HG03196 (cell line): ENCODE measurements around the gene ELAVL3.
"Not testable (repeated sequence)": the region's sequence is repeated elsewhere in the genome, so short reads cannot be mapped to it uniquely, and the experiment has no call there.

ENCODE experiments used
- ATAC-seq: cut with Tn5 transposase; IDR thresholded peaks from one replicate; pipeline ENCODE4 v1.9.1; 2021; ENCODE audit not compliant: unreplicated experiment

Gene ELAVL3

DNA sequence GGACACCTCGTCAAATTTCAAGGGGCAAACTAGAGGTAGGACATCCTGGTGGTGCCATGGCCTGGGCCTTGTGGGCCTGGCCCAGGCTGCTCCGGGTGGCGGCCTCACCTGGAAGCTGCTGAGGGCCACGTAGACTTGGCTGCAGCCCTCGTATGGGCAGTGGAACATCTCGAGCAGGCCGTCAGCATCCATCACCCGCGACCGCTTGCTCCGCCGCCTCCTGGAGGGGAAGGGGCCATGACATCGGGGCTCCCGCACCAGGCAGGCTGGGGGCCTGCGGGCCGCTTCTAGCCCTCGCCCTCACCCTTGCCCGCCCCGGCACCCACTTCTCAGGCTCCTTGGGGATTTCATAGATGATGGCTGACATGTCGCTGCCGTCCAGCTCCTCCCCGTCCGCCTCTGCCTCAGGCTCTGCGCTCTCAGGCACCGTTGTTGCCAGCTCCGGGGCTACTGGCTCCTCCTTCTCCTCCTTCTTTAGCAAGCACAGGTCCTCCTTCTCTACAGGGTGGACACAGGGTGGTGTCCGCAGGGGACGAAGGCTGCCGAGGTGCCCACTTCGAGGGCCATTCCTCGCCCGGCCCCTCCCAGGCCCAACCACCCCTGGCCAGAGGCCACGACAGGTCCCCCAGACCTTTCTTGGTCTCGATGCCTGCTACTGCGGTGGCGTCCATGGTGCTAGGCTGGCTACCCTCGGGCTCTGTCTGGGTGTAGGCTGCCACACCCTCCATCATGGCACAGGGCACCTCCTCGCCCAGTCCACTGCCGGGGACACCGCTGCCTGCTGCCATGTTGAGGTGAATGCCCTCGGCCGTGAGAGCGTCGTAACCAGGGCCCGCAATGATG lies 6.0 kb upstream of the ELAVL3 start:
- no peak for ATAC-seq

DNA sequence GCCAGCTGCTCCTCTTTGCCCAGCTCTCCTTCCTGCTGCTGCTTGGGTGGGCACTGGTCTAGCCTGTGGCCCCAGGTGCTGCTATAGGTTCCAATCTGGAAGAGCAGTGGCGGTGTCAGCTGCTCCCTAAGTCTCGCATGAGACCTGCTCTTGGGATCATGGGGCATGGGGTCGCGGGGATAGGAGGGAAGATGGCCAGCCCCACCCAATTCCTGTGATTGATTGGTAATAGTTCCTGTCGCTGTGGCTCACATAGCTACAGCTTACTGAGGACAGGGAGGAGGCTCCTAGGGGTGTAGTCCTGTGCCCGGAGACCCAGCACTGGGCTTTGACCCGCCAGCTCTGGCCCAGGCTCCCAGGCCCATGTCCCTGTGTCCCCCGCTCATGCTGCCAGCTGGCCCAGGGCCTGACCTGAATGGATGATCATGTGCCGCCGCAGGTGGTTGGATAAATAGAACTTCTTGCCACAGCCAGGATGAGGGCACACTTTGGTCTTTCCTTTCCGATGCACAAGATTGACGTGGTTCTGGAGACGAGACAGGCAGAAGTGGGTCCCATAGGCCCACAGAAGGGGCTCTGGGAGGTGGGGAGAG lies 4.5 kb upstream of the ELAVL3 start:
- no peak for ATAC-seq

DNA sequence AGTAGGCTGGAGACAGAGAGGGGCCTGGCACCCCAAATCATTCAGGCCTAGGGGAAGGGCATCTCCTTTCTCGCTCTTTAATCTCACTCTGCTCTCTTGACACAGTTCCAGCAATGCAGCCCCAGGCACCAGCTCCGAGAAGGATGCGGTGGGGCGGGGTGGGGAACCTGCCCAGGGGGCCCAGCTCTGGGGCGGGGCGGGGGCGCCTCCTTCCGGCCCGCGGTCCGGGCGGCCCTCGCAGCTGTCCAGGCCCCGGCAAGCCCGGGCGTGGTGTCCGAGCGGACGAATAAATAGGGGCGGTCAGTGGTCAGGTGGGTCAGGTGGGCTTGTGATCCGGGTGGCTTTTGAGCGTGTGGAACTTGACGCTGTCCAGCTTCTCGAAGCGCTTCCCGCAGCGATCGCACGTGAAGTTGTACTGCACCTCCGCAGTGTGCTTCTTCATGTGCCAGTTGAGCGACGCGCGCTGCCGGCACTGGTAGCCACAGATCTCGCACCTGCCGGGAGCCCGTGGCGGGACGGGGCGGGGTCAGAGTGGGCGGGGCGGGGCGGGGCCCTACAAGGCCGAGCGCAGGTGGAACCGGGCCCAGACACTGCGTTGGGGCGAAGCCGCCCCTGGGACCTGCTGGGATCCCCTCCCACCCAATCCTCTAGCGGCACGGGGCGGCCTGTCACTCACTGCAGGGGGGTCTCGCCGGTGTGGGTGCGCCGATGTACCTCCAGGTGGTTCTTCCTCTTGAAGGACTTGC lies 2.7 kb upstream of the ELAVL3 start:
- no peak for ATAC-seq

DNA sequence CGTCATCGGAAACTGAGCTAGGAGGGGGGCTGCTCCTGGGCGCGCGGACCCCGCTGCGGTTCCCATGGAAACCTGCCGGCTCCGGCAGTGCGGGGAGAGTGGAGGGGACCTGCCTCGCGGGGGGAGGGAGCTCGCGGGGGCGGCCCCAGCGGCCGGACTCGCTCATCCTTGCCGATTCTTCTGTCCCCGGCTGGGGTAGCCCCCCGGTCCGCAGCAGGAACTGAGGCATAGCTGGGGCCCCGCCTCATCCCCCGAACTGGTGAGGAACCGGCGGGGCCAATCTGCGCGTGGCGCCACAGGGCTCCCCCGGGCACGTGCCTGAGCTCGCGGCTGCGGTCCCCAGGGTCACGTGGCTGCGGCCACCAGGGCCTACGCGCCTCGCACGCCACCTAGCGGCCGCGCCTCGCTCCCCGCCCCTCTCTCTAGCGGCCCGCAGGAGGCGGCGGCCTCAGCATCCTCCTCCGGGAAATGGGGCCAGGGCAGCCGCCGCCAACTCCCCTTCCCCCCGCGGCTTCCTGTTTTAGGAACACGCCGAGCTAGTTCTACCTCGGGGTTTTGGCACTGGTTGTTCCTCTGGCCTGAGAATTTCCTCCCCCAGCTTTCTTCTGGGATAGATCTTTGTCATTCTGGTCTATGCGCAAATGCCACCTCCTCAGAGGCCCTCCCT lies 1.7 kb upstream of the ELAVL3 start:
- peak; percentile 46 for ATAC-seq

DNA sequence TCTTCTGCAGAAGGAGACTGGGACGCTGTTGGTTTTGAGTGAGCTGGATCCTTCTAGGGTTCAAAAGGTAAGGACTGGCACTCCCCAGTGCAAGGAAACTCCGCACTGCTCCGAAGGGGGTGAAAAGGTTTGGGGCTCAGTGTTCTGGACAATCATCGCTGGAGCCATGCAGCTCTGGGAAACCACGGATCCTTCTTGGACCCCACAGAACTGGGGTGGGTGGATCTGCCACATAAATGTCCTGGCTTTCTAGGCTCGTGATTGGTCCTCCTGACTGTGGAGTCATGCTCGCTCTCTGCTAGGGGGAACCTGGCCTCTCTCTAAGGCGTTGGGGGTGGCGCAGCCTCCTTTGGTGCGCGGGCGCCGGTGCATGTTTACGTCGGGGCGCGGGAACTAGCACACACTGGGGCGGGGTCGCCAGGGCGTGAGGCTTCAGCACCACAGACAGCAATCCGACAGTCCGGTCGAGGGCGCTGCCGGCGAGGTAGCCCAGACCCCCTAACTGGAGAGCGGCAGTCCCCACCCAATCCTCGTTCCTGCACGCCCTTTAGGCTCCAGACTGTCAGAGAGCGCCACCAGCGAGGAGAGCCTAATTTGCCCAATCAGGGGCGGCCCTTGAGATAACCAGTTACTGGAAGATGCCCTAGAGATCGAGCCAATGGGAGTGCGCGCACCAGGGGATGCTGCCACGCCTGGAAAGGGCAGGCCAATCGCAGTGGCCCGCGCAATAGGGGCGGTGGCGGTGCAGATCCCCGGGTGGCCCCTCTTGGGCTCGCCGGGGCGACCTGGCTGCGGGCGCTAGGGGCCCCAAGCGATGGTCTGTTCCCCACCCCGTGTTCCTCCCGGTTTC lies 913 bp upstream of the ELAVL3 start:
- peak; percentile 46 for ATAC-seq

DNA sequence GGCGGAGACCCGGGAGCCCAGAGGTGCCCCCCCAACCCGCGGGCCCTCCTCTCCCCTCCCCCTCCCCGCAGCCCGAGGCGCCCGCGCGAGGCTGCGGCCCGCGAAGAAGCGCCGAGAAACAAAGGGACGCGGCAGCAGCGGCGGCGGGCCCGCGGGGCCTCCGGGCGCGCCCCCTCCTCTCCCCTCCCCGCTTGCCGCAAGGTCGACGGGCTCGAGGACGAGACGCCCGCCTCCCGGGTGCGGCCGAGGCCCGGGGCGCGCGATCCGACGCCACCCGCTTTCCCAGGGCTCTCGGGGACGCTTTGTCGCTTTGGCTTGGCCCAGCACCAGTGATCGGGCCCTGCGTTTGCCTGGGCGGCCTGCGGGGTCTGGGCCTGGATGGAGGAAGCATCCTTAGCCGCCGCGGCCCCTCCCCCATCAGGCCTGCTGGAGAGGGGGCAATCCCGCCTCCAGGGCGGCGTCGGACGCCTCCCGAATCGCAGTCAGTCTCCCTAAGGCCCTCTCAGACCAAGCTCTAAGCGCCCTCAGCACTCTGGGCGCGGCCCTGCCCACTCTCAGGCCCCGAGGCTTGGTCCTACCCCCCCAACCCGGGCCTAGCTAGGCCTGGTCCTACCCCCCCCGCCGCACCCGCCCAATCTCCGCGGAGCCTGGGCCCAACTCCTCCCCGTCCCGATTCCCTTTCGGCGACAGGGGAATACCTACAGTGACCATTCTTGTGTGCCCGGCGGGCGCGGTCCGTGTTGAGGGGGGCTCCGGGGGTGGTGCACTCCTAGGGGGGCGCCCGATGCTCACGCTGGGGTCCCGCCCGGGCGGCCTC lies 740 bp downstream of the ELAVL3 start:
- ATAC-seq = no peak

DNA sequence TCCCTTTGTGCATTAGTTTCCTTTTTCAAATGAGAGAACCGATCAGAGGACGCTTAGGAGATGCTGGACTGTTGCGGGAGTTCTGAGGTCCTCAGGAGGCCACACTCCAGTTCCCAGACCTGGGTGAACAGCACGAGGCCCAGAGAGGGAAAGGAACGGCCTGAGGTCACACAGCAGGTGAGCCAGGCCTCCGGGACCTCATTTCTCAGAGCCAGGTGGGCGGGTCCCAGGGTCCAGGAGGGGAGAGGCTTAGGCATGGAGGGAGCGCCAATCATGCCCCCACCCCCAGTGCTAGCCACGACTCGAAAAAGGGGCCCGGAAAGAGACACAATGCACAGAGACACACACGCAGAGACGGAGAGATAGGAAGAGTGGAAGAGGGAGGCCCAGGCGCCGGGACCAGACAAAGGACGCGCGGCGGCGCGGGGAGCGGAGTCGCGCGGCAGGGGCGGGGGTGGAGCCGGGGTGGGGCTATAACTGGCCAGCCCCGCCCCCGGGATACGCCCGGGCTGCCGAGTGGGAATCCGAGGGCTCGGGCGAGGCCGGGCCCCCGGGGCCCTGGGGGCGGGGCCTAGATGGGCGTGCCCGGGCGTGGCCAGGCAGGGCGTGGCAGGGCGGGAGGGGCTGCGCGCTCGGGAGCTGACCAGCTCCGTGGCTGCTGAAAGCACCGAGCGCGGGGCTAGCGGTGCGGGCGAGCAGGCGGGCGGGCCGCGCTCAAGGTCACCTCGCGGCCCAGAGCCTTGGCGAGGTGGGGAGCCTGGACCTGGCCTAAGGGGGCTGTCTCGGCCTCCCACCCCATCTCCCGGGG lies 1.6 kb downstream of the ELAVL3 start:
- ATAC-seq = no peak

DNA sequence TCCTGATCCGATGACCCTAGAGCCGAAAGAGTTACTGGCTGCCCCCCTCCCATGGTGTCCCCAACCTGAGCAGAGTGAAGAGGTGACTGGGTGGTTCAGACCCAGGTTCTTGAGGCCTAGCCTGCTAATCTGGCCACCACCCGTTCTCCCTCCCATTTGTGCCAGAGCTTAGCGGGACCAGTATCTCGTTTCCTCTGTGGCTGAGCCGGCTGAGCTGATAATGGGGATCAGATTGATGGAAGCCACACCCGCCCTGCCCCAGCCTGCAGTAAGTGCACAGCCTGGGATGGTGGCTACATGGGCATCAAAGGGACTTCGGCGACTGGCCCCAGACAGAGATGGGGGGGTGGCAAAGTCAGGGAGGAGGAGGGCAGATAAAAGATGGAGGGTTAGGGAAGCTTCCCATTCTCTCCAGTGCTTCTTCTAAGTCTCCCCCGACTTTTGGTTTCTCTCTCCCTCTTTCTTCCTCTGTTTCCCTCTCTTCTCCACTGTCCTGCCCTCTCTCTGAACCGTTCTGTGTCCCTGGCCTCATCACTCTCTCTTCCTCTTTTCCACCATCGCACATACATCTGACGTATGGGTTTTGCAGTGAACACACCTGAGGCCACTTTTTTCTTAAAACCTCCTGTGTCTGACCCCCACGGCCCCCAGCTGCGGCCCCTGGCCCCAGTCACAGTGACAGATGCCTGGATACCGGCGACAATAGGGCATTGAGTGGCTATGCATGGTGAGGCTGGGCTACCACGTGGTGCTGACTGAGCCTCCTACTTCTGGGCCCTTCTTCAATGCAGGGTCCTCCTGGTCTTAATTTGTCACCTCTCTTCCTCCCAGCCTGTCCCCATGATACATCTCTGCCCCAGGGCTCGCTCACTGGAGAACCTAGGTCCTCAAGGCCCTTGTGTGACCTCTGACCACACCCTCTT lies 2.4 kb downstream of the ELAVL3 start:
- ATAC-seq = no peak

DNA sequence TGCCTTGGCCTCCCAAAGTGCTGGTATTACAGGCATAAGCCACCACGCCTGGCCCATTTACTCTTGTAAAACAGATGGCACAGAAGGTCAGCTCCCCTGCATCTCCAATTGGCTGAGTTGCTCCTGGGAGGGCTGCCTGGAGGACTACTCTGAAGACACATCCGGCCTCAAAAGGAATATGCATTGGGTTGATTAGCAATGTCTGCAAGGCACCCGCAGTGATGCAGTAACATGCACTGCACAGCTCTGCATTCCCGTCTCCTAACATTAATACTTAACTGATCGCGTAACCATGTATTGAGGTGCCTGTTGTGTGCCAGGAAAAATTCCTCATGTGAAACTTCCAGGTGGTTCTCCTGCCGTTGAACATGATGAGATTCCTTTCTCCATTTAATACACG lies 5.0 kb downstream of the ELAVL3 start:
- no peak for ATAC-seq

DNA sequence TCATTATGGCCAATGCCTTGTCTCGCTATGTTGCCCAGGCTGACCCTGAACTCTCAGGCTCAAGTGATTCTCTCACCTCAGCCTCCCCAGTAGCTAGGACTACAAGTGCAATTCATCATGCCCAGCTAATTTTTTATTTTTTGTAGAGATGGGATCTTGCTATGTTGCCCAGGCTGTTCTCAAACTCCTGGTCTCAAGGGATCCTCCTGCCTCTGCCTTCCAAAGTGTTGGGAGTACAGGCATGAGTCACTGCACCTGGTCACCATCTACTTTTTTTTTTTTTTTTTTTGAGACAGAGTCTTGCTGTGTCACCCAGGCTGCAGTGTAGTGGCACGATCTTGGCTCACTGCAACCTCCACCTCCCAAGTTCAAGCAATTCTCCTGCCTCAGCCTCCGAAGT lies 5.5 kb downstream of the ELAVL3 start:
- ATAC-seq = not testable (repeated sequence)

DNA sequence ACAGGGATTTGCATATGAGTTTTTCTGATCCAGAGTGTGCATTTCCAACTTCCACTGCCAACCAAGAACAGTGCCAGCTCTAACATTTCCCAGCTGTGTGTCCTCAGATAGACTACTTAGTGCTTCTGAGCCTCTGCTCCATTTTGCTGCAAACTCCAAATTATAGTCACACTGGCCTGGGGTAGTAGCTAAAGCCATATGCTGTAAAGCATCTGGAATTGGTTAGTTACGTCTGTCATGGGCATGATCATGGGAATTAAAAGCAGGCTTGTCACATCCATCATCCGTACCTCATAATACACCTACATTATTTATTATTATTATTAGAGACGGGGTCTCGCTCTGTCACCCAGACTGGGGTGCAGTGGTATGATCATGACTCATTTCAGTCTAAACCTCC lies 7.1 kb downstream of the ELAVL3 start:
- ATAC-seq = no peak

DNA sequence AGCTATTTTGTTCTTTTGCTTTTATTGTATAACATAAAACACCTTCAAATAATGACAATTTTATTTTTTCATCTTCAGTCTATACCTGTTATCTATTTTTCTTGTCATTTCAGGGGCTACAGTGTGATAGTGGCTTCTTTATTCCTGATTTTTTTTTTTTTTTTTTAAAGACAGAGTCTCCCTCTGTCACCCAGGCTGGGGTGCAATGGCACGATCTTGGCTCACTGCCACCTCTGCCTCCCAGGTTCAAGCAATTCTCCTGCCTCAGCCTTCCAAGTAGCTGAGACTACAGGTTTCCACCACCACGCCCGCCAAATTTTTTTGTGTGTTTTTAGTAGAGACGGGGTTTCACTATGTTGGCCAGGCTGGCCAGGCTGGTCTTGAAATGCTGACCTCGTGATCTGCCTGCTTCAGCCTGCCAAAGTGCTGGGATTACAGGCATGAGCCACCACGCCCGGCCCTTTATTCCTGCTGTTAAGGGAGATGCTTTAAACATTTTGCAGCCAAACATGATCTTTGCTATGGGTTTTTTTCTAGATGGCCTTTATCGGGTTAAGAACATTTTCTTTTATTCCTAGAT lies 12.5 kb downstream of the ELAVL3 start:
- not testable (repeated sequence) for ATAC-seq

DNA sequence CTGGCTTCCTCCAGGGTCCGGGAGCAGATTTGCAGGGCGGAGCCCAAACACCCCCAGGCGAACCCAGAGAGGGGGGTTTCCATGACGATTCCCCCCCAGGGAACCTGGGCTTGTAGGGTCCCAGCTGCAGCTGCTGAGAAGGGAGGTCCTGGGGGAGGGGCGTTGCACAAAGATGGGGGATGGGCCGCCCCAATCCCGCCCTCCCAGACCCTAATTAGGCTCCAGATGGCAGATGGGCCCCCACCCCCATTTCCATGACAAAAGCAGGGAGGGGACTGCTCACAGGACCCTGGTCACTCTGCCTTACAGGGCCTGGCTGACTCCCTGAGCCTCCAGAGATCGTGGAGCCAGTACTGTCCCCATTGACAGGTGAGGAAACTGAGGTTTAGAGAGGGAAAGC lies 15.2 kb downstream of the ELAVL3 start:
- no peak for ATAC-seq

DNA sequence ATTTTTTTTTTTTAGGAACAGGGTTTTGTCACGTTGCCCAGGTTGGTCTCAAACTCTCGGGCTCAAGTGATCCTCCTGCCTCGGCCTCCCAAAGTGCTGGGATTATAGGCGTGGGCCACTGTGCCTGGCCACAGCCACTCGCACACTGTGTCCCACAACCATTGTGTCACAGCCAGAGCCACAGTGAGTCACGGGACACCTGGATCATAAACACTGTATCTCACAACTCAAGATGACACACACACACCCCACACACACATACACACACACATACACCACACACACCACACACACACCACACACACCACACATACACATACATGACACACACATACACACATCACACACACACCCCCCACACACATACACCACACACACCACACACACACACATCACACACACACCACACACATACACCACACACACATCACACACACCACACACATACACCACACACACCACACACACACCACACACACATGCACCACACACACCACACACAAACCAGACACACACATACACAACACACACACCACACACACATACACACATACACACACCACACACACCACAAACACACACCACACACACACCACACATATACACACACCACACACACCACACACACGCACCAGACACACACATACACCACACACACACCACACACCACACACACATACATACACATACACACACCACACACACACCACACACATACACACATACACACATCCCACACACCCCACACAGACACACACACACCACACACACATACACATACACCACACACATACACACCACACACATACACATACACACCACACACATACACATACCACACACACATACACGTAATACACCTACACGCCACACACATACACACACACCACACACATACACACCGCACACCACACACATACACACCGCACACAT lies 16.2 kb downstream of the ELAVL3 start:
- no peak for ATAC-seq

DNA sequence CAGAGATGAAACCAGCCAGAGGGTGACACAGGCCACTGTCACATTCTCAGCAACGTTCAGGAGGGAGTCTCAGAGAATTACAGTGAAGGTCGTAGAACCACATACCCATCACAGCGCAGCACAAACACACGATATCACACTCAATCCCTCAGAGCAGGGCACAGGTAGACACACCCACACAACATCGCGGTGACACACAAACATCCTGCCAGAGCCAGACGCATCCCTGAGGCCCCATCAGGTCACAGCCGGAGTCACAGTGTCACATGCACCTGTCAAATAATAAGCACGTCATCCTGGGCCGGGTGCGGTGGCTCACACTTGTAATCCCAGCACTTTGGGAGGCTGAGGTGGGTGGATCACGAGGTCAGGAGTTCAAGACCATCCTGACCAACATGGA lies 17.5 kb downstream of the ELAVL3 start:
- no peak for ATAC-seq

DNA sequence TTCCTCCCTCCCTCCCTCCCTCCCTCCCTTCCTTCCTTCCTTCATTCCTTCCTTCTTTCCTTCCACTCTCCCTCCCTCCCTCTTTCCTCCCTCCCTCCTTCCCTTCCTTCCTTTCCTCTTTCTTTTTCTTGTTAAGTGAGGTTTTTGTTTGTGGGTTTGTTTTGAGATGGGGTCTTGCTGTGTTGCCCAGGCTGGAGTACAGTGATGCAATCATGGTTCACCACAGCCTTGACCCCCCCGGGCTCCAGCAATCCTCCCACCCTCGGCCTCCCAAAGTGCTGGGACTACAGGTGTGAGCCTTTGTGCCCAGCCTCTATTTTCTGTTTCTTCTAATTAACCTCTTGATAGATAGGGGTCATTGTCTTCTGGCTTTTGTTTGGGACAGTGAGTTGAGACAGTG lies 19.4 kb downstream of the ELAVL3 start:
- ATAC-seq = no peak
